LNCaP clone FGC (cell line): ENCODE data around the gene ZCCHC2.

Experiments used
- DNase-seq: peaks from one replicate; pipeline ENCODE4 v3.0.0-alpha.2; 2011; ENCODE audit warnings: low read depth
- H3K4me3 ChIP-seq: 2 replicates; pipeline ENCODE4 v1.5.1; 2011; ENCODE audit warnings: mild to moderate bottlenecking, low read depth, low read length, control low read depth
- CTCF ChIP-seq: IDR thresholded peaks from 2 replicates; pipeline ENCODE4 v1.5.1; 2012; ENCODE audit warnings: mild to moderate bottlenecking; ENCODE audit not compliant: control insufficient read depth, insufficient read depth; ENCODE audit errors: extremely low read depth

Gene ZCCHC2

GRCh38 chr18:62487161-62487560 lies 35.7 kb upstream of the ZCCHC2 start:
- no peak overlapping the region for H3K4me3 ChIP-seq
- DNase-seq = no peak
- no peak for TF ChIP-seq CTCF

GRCh38 chr18:62490967-62491695 lies 31.7 kb upstream of the ZCCHC2 start:
- H3K4me3 ChIP-seq = no peak overlapping the region
- no peak for DNase-seq
- no peak for TF ChIP-seq CTCF

GRCh38 chr18:62493033-62493862 lies 29.6 kb upstream of the ZCCHC2 start:
- DNase-seq = no peak
- no peak for TF ChIP-seq CTCF
- no peak overlapping the region for H3K4me3 ChIP-seq

GRCh38 chr18:62494764-62495163 lies 28.1 kb upstream of the ZCCHC2 start:
- no peak overlapping the region for H3K4me3 ChIP-seq
- no peak for TF ChIP-seq CTCF
- no peak for DNase-seq

- H3K4me3 ChIP-seq = no peak overlapping the region
- no peak for TF ChIP-seq CTCF
- DNase-seq = no peak
These were observed 26.6 kb upstream of the ZCCHC2 start for GRCh38 chr18:62496262-62496661.

GRCh38 chr18:62497190-62497772 lies 25.5 kb upstream of the ZCCHC2 start:
- DNase-seq = no peak
- no peak overlapping the region for H3K4me3 ChIP-seq
- no peak for TF ChIP-seq CTCF
